PC-9 (cell line): ENCODE results near the gene TAS1R1.

Source experiments
- EZH2 ChIP-seq: fragments of 200-600 bp; sonication (generic); IDR thresholded peaks from 2 replicates; pipeline ENCODE4 v1.8.0; 2017; ENCODE audit warnings: antibody characterized with exemption, low read depth
- TF ChIP-seq, protein P1 (sequence below): fragments of 200-600 bp; sonication (generic); conservative IDR thresholded peaks from 2 replicates; pipeline ENCODE4 v1.6.1; 2017; ENCODE audit warnings: mixed run types, antibody characterized with exemption, mild to moderate bottlenecking, moderate library complexity

DNA sequence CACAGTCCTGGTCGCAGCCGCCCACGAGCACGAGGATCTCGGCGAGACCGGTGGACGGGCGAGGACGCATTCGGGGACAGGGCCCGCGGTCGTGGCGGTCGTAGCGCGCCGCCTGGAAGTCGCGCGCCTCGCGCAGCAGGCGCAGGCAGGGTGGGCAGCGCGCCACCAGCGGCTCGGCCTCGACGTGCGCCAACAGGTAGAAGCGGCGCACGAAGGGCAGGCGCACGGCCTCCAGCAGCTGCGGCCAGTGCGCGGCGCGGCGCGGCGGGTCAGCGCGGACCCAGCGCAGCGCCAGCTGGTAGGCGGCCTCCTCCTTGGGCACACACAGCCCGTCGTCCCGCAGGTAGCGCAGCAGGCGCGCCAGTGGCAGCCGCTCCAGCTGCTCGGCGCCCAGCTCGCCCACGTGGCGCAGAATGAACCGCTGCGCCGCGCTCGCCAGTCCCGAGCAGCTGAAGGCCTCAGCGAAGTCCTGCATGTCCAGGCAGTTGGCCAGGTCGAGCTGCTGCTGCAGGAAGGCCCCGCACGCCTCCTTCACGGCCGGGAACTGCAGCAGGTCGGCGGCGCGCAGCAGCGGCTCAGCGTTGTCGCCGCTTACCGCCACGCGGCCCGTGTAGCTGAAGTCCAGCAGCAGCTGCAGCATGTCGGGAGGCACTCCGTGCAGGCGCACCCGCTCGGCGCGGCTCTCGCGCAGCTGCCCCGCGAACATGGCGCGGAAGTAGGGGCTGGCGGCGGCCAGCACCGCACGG, 47.0 kb downstream of the TAS1R1 start:
- TF ChIP-seq, protein P1, sequence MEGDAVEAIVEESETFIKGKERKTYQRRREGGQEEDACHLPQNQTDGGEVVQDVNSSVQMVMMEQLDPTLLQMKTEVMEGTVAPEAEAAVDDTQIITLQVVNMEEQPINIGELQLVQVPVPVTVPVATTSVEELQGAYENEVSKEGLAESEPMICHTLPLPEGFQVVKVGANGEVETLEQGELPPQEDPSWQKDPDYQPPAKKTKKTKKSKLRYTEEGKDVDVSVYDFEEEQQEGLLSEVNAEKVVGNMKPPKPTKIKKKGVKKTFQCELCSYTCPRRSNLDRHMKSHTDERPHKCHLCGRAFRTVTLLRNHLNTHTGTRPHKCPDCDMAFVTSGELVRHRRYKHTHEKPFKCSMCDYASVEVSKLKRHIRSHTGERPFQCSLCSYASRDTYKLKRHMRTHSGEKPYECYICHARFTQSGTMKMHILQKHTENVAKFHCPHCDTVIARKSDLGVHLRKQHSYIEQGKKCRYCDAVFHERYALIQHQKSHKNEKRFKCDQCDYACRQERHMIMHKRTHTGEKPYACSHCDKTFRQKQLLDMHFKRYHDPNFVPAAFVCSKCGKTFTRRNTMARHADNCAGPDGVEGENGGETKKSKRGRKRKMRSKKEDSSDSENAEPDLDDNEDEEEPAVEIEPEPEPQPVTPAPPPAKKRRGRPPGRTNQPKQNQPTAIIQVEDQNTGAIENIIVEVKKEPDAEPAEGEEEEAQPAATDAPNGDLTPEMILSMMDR = no peak
- TF ChIP-seq EZH2 = no peak
